HEK293T (cell line): ENCODE measurements around the gene OR51E1.
A peak's percentile ranks its signal among the peaks of the same experiment; 100 is the strongest.

Experiments
- CTCF ChIA-PET: fragments of 350-600 bp; formaldehyde crosslinking; extraction: SDS; loops from one replicate; lab custom pipeline; 2021; ENCODE audit warnings: antibody characterized with exemption, inconsistent platforms; lab: Yijun Ruan, JAX
- POLR2A ChIA-PET: fragments of 350-600 bp; formaldehyde crosslinking; extraction: SDS; loops from one replicate; lab custom pipeline; 2020; ENCODE audit warnings: antibody characterized with exemption, inconsistent platforms; lab: Yijun Ruan, JAX
- DNase-seq: peaks from one replicate; pipeline ENCODE4 v3.0.0; 2012; ENCODE audit warnings: mixed read lengths; ENCODE audit errors: extremely low spot score
- ARNT ChIP-seq: fragments of 450-650 bp; IDR thresholded peaks from 2 replicates; pipeline ENCODE4 v1.6.1; 2017; ENCODE audit warnings: mild to moderate bottlenecking
- BHLHE40 ChIP-seq: fragments of 450-650 bp; IDR thresholded peaks from 2 replicates; pipeline ENCODE4 v1.6.1; 2016; ENCODE audit warnings: mild to moderate bottlenecking, moderate library complexity, borderline replicate concordance
- CTBP1 ChIP-seq: fragments of 450-650 bp; IDR thresholded peaks from 2 replicates; pipeline ENCODE4 v1.6.1; 2016; ENCODE audit warnings: borderline replicate concordance
- ELF4 ChIP-seq: fragments of 450-650 bp; IDR thresholded peaks from 2 replicates; pipeline ENCODE4 v1.6.1; 2017; ENCODE audit warnings: antibody characterized with exemption
- FOXA1 ChIP-seq: fragments of 450-650 bp; IDR thresholded peaks from 2 replicates; pipeline ENCODE4 v1.6.1; 2016; ENCODE audit warnings: mild to moderate bottlenecking
- FOXK2 ChIP-seq: fragments of 450-650 bp; IDR thresholded peaks from 2 replicates; pipeline ENCODE4 v1.6.1; 2016; ENCODE audit warnings: mild to moderate bottlenecking
- FOXM1 ChIP-seq: fragments of 450-650 bp; IDR thresholded peaks from 2 replicates; pipeline ENCODE4 v1.6.1; 2017; ENCODE audit warnings: mild to moderate bottlenecking, borderline replicate concordance
- HDGF ChIP-seq: fragments of 450-650 bp; IDR thresholded peaks from 2 replicates; pipeline ENCODE4 v1.6.1; 2017; ENCODE audit warnings: antibody characterized with exemption, borderline replicate concordance
- L3MBTL2 ChIP-seq: fragments of 450-650 bp; conservative IDR thresholded peaks from 2 replicates; pipeline ENCODE4 v1.6.1; 2016; ENCODE audit warnings: mild to moderate bottlenecking
- LEF1 ChIP-seq: fragments of 450-650 bp; IDR thresholded peaks from 2 replicates; pipeline ENCODE4 v1.6.1; 2017; ENCODE audit warnings: mild to moderate bottlenecking, borderline replicate concordance
- NFRKB ChIP-seq: fragments of 450-650 bp; IDR thresholded peaks from 2 replicates; pipeline ENCODE4 v1.6.1; 2016; ENCODE audit warnings: mild to moderate bottlenecking, moderate library complexity
- PKNOX1 ChIP-seq: fragments of 450-650 bp; IDR thresholded peaks from 2 replicates; pipeline ENCODE4 v1.6.1; 2016
- SP1 ChIP-seq: fragments of 450-650 bp; IDR thresholded peaks from 2 replicates; pipeline ENCODE4 v1.6.1; 2017
- SUZ12 ChIP-seq: fragments of 450-650 bp; IDR thresholded peaks from 2 replicates; pipeline ENCODE4 v1.6.1; 2016; ENCODE audit warnings: mild to moderate bottlenecking
- TARDBP ChIP-seq: fragments of 450-650 bp; IDR thresholded peaks from 2 replicates; pipeline ENCODE4 v1.6.1; 2016
- ZNF384 ChIP-seq: fragments of 450-650 bp; IDR thresholded peaks from 2 replicates; pipeline ENCODE4 v1.6.1; 2016

OR51E1 gene

GRCh38 chr11:4643682-4644081 is at the start of gene OR51E1:
Gene OR51E1 (plus strand): TSS chr11:4643982. CDS start chr11:4652527, 8,545 bp downstream.
- CTCF ChIA-PET: no interaction called here
- POLR2A ChIA-PET: no interaction called here
- DNase-seq: no peak
- TF ChIP-seq NFRKB (no peak), ZNF384 (no peak), ARNT (no peak), TARDBP (no peak), PKNOX1 (no peak), FOXA1 (no peak), FOXK2 (no peak), SUZ12 (no peak)

GRCh38 chr11:4605057-4605456 is 38.7 kb upstream of the OR51E1 start:
- no peak for DNase-seq
- TF ChIP-seq FOXM1 (no peak), ELF4 (no peak), LEF1 (no peak), PKNOX1 (no peak), SP1 (no peak), ZNF384 (no peak), TARDBP (no peak), FOXA1 (no peak), CTBP1 (no peak), ARNT (no peak), FOXK2 (no peak), L3MBTL2 (no peak), BHLHE40 (no peak), SUZ12 (no peak), NFRKB (no peak), HDGF (no peak)
- ChIA-PET CTCF (no interaction called here), POLR2A (no interaction called here)

GRCh38 chr11:4606231-4607015 is 37.4 kb upstream of the OR51E1 start:
- ChIA-PET POLR2A (interaction anchor here (1.2 to 2.3 kb wide), 2 partner anchors 8 to 431 kb away, joined by 3 to 8 read pairs; no protein-coding TSS in a partner anchor), CTCF (no interaction called here)
- no peak for TF ChIP-seq BHLHE40
- TF ChIP-seq CTBP1: no peak
- TF ChIP-seq FOXM1: no peak
- no peak for TF ChIP-seq PKNOX1
- TF ChIP-seq ZNF384: no peak
- no peak for TF ChIP-seq SP1
- DNase-seq: no peak

GRCh38 chr11:4607096-4607495 is 36.7 kb upstream of the OR51E1 start:
- no peak for TF ChIP-seq PKNOX1
- TF ChIP-seq L3MBTL2: no peak
- no peak for TF ChIP-seq NFRKB
- no peak for TF ChIP-seq FOXM1
- TF ChIP-seq FOXK2: no peak
- TF ChIP-seq SUZ12: no peak
- DNase-seq: no peak
- ChIA-PET CTCF (no interaction called here), POLR2A (interaction anchor here (1.2 to 2.3 kb wide), 4 partner anchors 8 to 431 kb away, joined by 3 to 9 read pairs (median 7); no protein-coding TSS in a partner anchor)

- CTCF ChIA-PET: no interaction called here
- POLR2A ChIA-PET: interaction anchor here (0.9 to 2.3 kb wide), 5 partner anchors 8 to 432 kb away, joined by 3 to 9 read pairs (median 6); no protein-coding TSS in a partner anchor
- TF ChIP-seq ARNT (no peak), CTBP1 (no peak), LEF1 (no peak), PKNOX1 (peak; percentile 36; the same call in 1 of the 2 replicates), HDGF (no peak), FOXA1 (no peak), NFRKB (no peak), SP1 (no peak), ELF4 (peak; percentile 27; the same call in 1 of the 2 replicates), TARDBP (no peak), FOXM1 (no peak), BHLHE40 (no peak), ZNF384 (no peak), SUZ12 (no peak), FOXK2 (no peak), L3MBTL2 (0 out of 2 replicates have a peak, but pooled peaks have one; percentile 46)
- DNase-seq: peak; percentile 94
Observed at GRCh38 chr11:4607781-4608666, 35.8 kb upstream of the OR51E1 start, which contains the start of gene TRIM68. Gene TRIM68 (minus strand): TSS chr11:4608231. CDS start chr11:4605504, 2,727 bp downstream.
